GM23338 (cell line): ENCODE measurements around the gene IMMP2L.

ENCODE experiments used
- POLR2AphosphoS5 ChIP-seq: IDR thresholded peaks from 2 replicates; pipeline ENCODE4 v1.6.1; 2016; ENCODE audit warnings: antibody characterized with exemption, low read depth
- STAT1 ChIP-seq: IDR thresholded peaks from one replicate; pipeline ENCODE4 v1.6.1; 2016; ENCODE audit warnings: antibody characterized with exemption; ENCODE audit not compliant: unreplicated experiment
- TF ChIP-seq, protein P1 (sequence below), 2 experiments: fragments of 200-600 bp in 1 of 2; sonication (generic) in 1 of 2; conservative IDR thresholded peaks; 2 replicates each; pipeline versions ENCODE4 v1.5.1 to v1.6.1; 2016 to 2017; ENCODE audit warnings: antibody characterized with exemption in 2 of 2, low read depth in 2 of 2, mild to moderate bottlenecking in 2 of 2, moderate library complexity in 1 of 2
- TF ChIP-seq, protein P2 (sequence below): IDR thresholded peaks from one replicate; pipeline ENCODE4 v1.6.1; 2018; ENCODE audit warnings: antibody characterized with exemption; ENCODE audit not compliant: unreplicated experiment
- TF ChIP-seq, protein P3 (sequence below): IDR thresholded peaks from 2 replicates; pipeline ENCODE4 v1.6.1; 2016; ENCODE audit warnings: antibody characterized with exemption

DNA sequence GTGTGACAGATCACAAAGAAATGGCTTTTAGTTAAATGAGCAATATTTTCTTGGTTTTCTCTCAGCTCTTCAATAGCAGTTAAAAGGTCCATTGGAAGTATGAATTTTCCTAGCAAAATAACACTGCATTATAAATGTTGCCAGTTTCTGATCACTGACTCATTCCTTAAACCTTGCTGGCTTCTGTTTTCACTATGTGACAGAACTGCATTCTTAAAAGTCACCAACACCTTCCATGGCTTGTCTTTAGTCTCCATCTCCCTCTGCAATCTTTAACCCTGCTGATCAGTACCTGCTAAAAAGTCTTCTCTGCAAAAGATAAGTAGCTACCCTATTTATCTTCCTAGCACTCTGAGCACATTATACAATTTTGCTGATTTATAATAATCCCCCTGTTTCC is 876.4 kb downstream of the IMMP2L start:
- TF ChIP-seq, protein P1, sequence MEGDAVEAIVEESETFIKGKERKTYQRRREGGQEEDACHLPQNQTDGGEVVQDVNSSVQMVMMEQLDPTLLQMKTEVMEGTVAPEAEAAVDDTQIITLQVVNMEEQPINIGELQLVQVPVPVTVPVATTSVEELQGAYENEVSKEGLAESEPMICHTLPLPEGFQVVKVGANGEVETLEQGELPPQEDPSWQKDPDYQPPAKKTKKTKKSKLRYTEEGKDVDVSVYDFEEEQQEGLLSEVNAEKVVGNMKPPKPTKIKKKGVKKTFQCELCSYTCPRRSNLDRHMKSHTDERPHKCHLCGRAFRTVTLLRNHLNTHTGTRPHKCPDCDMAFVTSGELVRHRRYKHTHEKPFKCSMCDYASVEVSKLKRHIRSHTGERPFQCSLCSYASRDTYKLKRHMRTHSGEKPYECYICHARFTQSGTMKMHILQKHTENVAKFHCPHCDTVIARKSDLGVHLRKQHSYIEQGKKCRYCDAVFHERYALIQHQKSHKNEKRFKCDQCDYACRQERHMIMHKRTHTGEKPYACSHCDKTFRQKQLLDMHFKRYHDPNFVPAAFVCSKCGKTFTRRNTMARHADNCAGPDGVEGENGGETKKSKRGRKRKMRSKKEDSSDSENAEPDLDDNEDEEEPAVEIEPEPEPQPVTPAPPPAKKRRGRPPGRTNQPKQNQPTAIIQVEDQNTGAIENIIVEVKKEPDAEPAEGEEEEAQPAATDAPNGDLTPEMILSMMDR (conservative IDR thresholded peaks at IDR 0.05; ENCODE audit: low read depth in 2 of 2), result no peak
- TF ChIP-seq POLR2AphosphoS5, result no peak
- no peak for TF ChIP-seq STAT1
- TF ChIP-seq, protein P2, sequence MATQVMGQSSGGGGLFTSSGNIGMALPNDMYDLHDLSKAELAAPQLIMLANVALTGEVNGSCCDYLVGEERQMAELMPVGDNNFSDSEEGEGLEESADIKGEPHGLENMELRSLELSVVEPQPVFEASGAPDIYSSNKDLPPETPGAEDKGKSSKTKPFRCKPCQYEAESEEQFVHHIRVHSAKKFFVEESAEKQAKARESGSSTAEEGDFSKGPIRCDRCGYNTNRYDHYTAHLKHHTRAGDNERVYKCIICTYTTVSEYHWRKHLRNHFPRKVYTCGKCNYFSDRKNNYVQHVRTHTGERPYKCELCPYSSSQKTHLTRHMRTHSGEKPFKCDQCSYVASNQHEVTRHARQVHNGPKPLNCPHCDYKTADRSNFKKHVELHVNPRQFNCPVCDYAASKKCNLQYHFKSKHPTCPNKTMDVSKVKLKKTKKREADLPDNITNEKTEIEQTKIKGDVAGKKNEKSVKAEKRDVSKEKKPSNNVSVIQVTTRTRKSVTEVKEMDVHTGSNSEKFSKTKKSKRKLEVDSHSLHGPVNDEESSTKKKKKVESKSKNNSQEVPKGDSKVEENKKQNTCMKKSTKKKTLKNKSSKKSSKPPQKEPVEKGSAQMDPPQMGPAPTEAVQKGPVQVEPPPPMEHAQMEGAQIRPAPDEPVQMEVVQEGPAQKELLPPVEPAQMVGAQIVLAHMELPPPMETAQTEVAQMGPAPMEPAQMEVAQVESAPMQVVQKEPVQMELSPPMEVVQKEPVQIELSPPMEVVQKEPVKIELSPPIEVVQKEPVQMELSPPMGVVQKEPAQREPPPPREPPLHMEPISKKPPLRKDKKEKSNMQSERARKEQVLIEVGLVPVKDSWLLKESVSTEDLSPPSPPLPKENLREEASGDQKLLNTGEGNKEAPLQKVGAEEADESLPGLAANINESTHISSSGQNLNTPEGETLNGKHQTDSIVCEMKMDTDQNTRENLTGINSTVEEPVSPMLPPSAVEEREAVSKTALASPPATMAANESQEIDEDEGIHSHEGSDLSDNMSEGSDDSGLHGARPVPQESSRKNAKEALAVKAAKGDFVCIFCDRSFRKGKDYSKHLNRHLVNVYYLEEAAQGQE, result no peak
- TF ChIP-seq, protein P3, sequence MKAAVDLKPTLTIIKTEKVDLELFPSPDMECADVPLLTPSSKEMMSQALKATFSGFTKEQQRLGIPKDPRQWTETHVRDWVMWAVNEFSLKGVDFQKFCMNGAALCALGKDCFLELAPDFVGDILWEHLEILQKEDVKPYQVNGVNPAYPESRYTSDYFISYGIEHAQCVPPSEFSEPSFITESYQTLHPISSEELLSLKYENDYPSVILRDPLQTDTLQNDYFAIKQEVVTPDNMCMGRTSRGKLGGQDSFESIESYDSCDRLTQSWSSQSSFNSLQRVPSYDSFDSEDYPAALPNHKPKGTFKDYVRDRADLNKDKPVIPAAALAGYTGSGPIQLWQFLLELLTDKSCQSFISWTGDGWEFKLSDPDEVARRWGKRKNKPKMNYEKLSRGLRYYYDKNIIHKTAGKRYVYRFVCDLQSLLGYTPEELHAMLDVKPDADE, result no peak
